ENCODE results near the gene KRTAP4-7.

GRCh38 chr17:41058741-41059140 lies 25.2 kb upstream of the KRTAP4-7 start:
- no peak for TF ChIP-seq CTCF (IDR thresholded peaks at IDR 0.05; ENCODE audit: insufficient read depth, low read length, poor library complexity, severe bottlenecking)
- TF ChIP-seq EZH2phosphoT487 (conservative IDR thresholded peaks at IDR 0.05; ENCODE audit: low read length): no peak

Measured in SU-DHL-6 (cell line).